Forelimb muscle (tissue), 1 donor: ENCODE results near the gene SETD1B. TPM values are rescaled to one million over a fixed set of nuclear protein-coding genes. Genes with fewer than 3 reads are reported as not detected.
"Not testable (repeated sequence)": the region's sequence is repeated elsewhere in the genome, so short reads cannot be mapped to it uniquely, and the experiment has no call there.

Source experiments
- DNase-seq: peaks from one replicate; pipeline ENCODE4 v3.0.0-alpha.2; 2013; ENCODE audit warnings: low read depth
- polyA plus RNA-seq: library from polyadenylated mRNA; unstranded; fragments of 120-200 nt; gene quantifications from one replicate; pipeline ENCODE4 v1.2.1, GENCODE V29; 2013; ENCODE audit not compliant: insufficient read length

Gene SETD1B
- polyA plus RNA-seq, 1 donor, result 8.6 TPM

GRCh38 chr12:121780429-121780828 is 23.4 kb upstream of the SETD1B start:
- DNase-seq, result no peak

GRCh38 chr12:121781484-121781997 is 22.3 kb upstream of the SETD1B start:
- DNase-seq, result no peak

DNA sequence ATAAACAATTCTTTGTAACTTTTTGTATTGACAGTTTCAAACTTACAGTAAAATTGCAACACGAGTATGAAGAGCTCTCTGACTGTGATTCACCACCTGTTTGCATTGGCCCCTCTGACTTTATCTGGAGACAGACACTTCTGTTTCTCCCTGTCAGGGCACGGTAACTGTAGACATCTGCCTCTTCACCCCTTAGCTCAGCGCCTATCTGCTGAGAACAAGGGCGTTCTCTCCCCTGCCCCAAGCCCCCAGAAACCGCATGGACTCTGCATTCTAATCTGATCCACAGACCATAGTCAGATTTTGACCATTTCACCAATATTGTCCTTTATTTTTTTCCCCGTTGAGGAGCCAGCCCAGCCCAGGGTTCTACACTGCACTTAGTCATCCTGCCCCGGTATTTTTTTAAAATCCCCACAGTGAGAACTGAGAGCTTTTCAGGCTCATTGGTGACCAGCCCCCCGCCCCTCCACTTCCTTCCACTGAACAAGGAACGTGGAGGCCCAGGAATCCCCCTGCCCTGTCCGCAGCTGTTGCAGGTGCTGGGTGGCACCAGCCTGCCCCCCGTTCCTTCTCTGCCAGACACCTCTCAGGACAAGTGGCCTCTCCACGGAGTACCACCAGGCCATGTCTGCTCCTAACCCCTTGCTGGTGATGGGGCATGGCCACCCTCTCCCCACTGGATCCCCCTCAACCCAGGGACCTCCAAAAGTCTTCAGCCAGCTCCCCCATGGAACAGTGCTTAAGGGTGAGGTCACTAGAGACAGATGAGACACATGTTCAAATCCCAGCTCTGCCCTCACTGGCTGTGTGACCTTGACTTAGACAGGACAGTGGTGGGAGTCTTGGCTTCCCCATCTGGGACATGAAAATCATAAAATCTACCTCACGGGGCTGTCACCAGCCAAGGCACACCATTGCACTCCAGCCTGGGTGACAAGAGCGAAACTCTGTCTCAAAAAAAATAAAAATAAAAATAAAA is 21.5 kb upstream of the SETD1B start:
- no peak for DNase-seq

DNA sequence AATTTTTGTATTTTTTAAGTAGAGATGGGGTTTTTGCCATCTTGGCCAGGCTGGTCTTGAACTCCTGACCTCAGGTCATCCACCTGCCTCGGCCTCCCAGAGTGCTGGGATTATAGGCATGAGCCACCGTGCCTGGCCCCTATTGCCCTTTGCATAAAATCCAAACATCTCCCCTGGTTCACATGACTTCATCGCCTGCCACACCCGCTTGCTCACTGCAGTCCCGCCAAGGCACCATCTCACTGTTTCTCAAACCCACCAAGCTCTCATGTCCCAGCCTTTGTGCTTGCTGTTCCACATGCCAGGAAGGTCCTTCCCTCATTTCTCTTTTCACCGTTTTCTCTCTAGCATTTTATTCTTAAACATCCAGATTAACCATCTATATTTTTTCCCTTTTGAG is 20.0 kb upstream of the SETD1B start:
- DNase-seq, result no peak

DNA sequence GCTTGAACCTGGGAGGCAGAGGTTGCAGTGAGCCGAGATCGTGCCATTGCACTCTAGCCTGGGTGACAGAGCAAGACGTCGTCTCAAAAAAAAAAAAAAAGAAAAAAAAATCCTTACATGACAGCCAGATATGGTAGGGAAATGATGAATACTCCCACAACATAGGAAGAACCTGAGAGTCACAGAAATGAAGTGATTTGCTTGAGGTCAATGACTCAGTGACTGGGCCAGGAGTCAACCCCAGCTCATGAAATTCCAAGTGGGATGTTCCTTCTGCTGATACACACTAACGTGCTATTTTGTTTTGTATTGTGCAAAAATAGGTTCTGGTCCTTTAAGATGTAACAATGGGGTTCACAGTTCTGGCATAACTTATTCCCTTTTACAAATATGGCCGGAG is 19.3 kb upstream of the SETD1B start:
- no peak for DNase-seq

- DNase-seq, result no peak
Observed at GRCh38 chr12:121786440-121786825, 17.4 kb upstream of the SETD1B start.

DNA sequence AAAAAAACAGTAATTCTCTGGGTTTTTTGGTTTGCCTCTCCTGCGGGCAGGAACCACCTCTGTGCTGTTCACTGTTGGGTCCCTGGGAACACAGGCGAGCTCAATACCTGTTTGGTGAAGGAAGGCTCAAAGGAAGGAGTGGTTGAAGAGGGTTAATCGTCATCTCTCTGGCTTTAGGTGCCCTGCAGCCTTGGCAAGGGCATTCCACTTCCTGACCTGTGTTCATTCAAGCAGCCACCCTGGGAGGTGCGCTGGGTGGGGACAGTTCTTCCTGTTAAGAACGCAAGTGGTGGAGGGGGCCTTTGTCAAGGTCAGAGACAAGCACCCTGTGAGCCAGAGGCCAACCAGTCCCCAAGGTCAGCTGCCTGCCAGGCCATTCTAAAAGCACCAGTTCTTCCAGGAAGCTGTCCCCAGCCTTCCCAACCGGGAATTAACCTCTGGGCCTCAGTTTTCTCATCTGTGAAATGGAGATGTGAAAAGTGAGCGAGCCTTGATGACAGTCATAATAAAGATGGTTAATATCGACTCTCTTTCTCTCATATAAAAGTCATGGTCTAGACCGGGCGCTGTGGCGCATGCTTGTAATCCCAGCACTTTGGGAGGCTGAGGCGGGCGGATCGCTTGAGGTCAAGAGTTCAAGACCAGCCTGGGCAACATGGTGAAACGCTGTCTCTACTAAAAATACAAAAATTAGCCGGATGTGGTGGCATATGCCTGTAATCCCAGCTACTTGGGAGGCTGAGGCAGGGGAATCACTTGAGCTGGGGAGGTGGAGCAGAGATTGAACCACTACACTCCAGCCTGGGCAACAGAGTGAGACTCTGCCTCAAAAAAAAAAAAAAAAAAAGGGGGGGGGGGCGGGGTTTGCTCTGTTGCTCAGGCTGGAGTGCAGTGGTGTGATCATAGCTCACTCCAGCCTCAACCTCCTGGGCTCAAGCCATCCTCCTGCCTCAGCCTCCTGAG is 16.5 kb upstream of the SETD1B start:
- DNase-seq, result no peak

GRCh38 chr12:121788176-121788818 is 15.5 kb upstream of the SETD1B start:
- no peak for DNase-seq

DNA sequence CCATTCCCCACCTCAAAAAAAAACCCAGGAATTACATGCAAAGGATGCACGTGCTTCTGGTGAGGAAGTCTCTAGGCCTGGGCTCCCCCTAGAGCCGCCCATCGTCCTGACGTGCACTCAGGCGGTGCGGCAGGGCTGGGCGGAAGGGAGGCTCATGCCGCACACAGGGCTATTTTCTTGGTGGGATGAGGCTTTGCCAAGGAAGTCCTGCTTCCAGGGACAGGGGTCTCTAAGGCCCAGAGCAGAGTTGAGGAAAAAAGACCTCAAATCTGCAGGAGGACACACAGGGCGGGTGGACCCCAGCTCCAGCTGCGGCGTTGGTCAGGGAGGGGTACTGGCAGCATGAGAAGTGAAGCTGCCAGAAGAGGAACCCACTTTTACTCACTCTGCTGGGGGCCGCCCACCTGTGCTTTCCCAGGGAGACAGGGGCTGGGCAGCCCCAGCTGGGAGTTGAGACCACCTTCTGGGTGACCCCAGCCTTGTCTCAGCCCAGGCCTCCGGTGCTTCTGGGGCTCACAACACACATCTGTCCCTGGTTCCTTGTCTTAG is 14.5 kb upstream of the SETD1B start:
- DNase-seq, result no peak

DNA sequence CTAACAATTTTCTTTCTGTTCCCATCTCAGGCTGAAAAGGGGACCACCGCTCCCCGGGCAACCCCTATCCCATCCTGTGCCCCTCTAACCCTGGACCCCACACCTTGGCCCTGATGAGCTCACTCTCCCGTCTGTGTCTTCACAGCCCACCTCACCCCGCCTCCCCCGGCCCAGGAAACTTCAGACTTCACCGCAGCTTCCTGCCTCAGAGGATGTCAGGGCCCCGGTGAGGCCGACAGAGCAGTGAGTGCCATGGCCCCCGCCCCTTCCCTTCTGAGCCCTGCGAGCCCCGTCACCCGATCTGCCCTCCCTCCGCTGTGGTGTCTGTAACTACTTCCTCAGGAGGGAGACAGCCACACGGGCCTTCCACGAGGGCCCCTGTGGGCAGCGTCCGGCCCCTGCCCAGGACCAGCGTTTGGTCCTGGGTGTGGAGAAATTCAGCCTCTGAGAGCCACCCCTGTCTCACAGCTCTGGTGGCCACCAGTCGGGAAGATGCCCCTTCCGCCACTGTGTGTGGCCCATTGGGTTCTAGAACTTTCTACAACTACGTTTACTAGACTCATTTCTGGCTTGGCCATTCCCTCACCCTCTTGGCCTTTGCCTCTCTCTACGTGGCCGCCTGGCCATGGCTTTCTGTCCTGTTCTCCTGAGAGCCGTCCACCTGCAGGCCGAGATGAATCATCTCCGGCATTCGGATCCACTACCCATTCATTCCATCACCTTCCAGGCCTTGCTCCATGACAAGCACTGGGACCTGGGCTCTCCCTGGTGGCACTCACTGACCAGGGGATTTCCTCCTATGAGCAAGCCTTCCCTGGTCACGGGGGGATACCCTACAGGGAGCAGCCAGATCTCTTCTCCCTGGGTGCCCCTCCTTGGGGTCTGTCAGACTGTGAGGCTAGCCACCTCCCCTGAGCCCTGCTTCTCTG is 13.7 kb upstream of the SETD1B start:
- no peak for DNase-seq

GRCh38 chr12:121790785-121791184 is 13.0 kb upstream of the SETD1B start:
- DNase-seq, result not testable (repeated sequence)

DNA sequence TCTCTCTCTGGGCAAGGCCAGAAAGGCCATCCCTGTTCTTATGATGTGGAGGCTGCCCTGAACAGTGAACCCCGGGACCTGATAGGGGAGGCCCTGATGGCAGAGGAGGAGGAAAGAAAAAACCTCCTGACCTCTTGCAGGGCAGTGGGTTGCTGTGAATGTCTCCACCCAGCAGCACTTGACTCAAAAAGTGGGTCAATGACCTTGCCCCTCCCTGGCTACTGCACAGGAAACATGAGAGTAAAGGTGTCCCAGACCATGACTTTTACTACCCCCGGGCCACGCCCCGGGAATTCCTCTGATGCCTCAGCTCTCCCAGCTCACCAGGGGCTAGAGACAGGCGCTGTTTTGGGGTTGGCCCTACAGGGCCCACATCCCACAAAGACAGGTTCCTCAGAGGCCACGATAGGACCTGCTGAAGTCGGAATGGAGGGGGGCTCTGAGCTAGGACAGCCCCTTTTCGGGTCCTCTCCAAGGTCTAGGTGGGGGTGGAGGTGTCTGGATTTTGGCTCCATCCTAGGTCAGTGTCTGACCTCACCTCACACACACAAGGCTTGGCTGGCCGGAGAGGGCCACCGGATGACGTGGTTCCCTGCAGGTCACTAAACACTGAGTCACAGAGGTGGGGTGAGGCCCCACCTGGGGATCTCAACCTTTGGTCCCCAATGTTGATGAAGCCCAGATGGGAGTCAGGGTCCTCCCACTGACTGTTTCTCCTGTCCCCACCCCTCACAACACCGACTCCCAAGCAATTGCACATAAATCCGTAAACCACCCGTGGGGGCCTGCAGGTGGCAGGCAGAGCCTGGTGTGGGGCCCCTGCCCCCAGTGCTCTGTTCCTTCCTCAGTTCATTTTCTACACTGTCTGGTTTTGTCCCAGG is 11.9 kb upstream of the SETD1B start:
- DNase-seq, result no peak

GRCh38 chr12:121792607-121793439 is 11.0 kb upstream of the SETD1B start:
- no peak for DNase-seq

DNA sequence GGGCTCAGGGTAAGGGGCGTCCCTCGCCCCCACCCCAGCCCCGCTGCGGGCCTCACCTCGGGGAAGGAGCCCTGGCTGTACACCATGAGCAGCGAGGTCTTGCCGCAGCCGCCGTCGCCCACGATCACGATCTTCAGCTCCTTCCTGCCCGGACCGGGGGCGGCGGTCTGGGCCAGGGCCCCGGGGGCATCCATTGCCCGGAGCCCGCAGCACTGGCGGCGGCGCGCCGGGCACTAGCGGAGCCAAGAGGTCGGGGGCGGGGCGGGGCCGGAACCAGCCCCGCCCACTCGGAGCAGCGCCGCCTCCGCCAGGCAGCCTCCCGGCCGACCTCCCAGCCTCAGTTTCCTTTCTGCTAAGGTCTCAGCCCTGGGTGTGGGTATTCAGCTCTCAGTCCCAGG is 10.4 kb upstream of the SETD1B start, which contains the start of gene RHOF:
RHOF (minus strand) TSS at position 249 of the 398 bp plus-strand sequence; CDS start at position 194, 55 bp downstream.
- DNase-seq, result no peak

DNA sequence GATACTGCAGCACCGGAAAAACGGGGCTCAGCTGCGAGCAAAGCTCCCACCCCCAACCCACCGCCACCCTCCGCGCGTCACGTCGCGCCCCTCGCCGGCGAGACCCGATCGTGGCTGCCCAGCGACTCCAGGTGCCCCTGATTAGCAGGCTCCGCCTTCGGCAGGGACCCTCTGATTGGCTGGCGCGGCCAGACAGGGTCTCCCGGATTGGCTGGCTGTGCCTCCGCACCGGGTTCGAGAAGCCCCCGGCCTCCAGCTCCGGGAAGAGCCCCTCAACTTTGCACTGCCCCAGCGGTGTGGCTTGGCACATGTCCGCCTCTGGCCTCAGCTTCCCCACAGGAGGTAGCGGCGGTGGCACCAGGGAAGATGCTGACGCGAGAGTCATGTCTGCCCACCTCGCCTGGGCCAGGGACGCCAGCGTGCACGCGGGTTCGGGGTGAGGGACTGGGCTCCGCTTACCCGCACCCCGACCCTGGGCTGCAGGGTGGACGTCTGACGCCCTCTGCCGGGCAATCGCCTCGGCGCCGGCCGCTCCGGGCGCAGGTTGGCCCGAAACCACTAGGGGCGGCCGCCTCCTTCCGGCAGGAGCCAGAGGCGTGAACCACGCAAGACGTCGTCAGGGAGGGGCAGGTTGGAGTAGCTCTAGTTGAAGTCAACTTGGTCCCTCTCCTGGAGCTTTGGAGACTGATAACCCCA is 9.8 kb upstream of the SETD1B start:
- DNase-seq, result peak; percentile 71

DNA sequence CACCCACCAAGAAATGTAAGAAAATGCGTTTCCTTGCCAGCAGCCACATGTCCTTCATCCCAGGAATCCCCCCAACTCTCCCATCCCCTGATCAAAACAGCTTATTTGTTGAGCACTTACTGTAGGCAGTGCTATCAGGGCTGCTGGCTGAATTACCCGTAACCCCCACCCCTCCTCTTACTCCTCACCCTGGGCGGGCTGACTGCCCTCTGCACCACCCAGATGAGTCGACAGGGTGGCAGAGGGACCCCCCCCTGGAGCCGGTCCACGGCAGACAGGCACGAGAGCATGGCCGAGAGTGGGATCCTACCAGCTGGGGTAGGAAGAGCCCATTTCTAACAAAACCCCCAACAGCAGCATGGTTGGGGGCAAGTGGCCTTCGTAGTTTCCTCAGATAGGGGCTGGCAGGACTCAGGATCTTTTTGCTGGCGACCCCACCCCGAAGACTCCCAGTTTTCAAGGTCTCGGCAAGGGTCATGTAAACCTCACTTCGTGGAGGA is 9.2 kb upstream of the SETD1B start:
- DNase-seq, result no peak
